Astrocyte of the cerebellum (primary cell): ENCODE measurements around the gene GAK.
A peak's percentile ranks its signal among the peaks of the same experiment; 100 is the strongest.

Source experiments
- DNase-seq: peaks from one replicate; pipeline ENCODE4 v3.0.0-alpha.2; 2011; ENCODE audit warnings: low read depth
- H3K4me3 ChIP-seq: 2 replicates; pipeline ENCODE4 v1.5.1; 2011; ENCODE audit warnings: mild to moderate bottlenecking, low read depth, low read length, moderate library complexity
- in situ Hi-C: cut with HindIII; loops from 2 replicates; pipeline ENCODE4 v1.10.0; 2017; ENCODE audit warnings: low sequenced_read_pairs
- TF ChIP-seq, protein P1 (sequence below): IDR thresholded peaks from 2 replicates; pipeline ENCODE4 v1.5.1; 2012; ENCODE audit warnings: low read length, low read depth, moderate library complexity, mild to moderate bottlenecking; ENCODE audit errors: missing control alignments

GAK gene

DNA sequence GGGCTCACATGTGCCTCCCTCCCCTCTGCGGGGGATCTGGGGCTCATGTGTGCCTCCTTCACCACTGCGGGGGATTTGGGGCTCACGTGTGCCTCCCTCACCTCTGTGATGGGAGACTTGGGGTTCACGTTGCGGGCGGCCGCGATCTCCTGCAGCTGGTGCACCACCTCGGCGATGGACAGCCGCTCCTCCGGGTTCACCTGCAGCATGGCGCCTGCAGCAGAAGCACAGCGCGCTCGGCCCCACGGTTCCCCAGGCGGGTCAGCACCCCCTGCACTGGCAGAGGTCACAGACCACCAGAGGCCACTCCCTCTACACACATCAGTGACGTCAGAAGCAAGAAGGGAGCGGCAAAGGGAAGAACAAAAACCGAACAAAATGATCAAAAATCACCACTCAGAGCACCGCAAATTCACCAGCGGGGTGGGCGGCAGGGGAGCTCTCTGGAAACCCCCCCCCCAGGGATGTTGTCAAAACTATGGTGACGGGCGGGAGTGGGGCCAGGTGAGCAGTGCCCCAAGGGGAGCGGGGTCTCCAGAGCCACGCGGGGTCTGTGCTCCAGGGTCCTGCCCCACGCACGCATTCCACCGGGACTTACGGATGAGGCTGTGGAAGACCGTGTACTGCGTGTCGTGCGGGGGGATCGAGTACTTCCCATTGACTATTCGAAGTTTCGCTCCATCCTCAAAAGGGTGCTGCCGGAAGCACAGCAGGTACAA, 38.7 kb downstream of the GAK start:
- TF ChIP-seq, protein P1, sequence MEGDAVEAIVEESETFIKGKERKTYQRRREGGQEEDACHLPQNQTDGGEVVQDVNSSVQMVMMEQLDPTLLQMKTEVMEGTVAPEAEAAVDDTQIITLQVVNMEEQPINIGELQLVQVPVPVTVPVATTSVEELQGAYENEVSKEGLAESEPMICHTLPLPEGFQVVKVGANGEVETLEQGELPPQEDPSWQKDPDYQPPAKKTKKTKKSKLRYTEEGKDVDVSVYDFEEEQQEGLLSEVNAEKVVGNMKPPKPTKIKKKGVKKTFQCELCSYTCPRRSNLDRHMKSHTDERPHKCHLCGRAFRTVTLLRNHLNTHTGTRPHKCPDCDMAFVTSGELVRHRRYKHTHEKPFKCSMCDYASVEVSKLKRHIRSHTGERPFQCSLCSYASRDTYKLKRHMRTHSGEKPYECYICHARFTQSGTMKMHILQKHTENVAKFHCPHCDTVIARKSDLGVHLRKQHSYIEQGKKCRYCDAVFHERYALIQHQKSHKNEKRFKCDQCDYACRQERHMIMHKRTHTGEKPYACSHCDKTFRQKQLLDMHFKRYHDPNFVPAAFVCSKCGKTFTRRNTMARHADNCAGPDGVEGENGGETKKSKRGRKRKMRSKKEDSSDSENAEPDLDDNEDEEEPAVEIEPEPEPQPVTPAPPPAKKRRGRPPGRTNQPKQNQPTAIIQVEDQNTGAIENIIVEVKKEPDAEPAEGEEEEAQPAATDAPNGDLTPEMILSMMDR: no peak
- no peak for DNase-seq
- H3K4me3 ChIP-seq: no peak overlapping the region
- in situ Hi-C loops: no loop called here

DNA sequence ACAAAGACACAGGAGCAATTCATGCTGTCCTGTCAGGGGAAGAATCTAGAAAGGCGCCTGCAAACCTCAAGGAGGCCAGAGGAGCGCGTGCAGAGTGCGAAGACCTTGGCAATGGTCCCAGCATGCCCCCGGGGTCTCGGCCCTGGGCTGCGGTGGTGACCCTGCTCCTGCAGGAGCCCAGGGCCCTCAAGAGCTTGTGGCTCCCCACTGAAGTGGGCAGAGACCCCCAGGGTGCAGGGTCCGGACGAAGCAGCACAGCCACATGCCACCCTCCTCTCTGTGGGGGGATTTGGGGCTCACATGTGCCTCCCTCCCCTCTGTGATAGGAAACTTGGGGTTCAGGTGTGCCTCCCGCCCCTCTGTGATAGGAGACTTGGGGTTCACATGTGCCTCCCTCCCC, 39.3 kb downstream of the GAK start:
- in situ Hi-C loops: no loop called here

DNA sequence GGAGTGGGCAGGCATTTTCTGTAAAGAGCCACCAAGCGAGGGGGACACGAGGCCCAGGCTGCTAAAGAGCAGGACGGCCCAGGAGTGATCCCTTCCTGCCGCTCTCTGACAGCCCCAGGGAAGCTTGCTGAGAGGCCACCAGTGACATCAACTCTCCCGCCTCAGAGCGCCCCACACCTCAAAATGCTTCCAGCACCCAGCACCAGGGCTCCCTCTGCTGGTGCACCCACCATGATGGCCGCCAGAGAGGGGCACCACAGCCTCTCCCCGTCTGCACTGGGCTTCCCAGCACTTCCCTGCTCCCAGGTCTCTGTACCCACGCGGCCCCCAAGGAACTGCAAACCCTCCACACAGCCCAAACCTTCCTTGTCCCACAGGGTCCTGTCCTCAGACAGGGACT, 40.4 kb downstream of the GAK start:
- TF ChIP-seq, protein P1: peak; percentile 23
- no peak for DNase-seq
- H3K4me3 ChIP-seq: no peak overlapping the region
- in situ Hi-C loops: no loop called here

More for the DNA sequence above, 39.3 kb downstream of the GAK start:
- TF ChIP-seq, protein P1: no peak
- no peak for DNase-seq
- H3K4me3 ChIP-seq: no peak overlapping the region

GRCh38 chr4:890036-890695, 42.0 kb downstream of the GAK start:
- no peak for DNase-seq
- in situ Hi-C loops: no loop called here
- TF ChIP-seq, protein P1: no peak
- no peak overlapping the region for H3K4me3 ChIP-seq

GRCh38 chr4:889516-889915, 42.6 kb downstream of the GAK start:
- TF ChIP-seq, protein P1: no peak
- no peak overlapping the region for H3K4me3 ChIP-seq
- in situ Hi-C loops: no loop called here
- no peak for DNase-seq

DNA sequence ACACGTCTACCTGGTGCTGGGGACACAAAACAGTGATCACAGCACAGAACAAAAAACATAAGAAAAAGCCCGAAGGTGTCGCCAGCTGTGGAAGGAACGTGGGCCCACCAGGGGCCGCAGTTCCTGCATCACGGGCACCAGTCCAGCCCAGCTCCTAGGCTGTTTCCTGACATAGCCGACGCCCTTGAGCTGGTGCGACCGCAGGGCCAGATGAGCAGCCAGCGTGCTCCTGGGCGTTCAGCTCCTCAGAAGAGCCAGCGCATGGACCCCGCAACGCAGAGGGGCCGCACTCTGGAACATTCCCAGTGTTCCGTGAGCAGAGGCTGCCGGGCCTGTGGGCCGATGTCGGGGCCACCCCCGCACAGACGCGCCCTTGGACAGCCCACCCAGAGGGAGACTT, 44.1 kb downstream of the GAK start:
- H3K4me3 ChIP-seq: no peak overlapping the region
- TF ChIP-seq, protein P1: no peak
- DNase-seq: no peak
- in situ Hi-C loops: no loop called here
